Tibial nerve (tissue), 4 donors: ENCODE measurements around the gene PADI6. TPM values are rescaled to one million over a fixed set of nuclear protein-coding genes. Genes with fewer than 3 reads are reported as not detected.
A peak's percentile ranks its signal among the peaks of the same experiment; 100 is the strongest.

Experiments used
- DNase-seq, 2 donors: peaks; one replicate each; pipeline ENCODE4 v3.0.0-alpha.2; 2019; ENCODE audit warnings: low spot score in 2 of 2
- H3K27ac ChIP-seq, 4 donors: fragments of 200-600 bp; sonication (generic) in 3 of 4; one replicate each; pipeline ENCODE4 v1.5.1; 2017 to 2019; ENCODE audit warnings: mild to moderate bottlenecking in 1 of 4
- H3K27me3 ChIP-seq, 2 donors: fragments of 200-600 bp; sonication (generic) in 1 of 2; one replicate each; pipeline versions ENCODE4 v1.5.1 to v1.6.0; 2017 to 2019
- H3K36me3 ChIP-seq, 3 donors: fragments of 200-600 bp; sonication (generic); one replicate each; pipeline ENCODE4 v1.5.1; 2018 to 2019
- H3K4me1 ChIP-seq, 4 donors: fragments of 200-600 bp; sonication (generic) in 3 of 4; one replicate each; pipeline ENCODE4 v1.5.1; 2017 to 2019
- H3K4me3 ChIP-seq, 4 donors: fragments of 200-600 bp; sonication (generic) in 3 of 4; one replicate each; pipeline ENCODE4 v1.5.1; 2017 to 2019; ENCODE audit warnings: mild to moderate bottlenecking in 1 of 4, moderate library complexity in 1 of 4
- H3K9me3 ChIP-seq, 4 donors: fragments of 200-600 bp; sonication (generic) in 3 of 4; one replicate each; pipeline ENCODE4 v1.5.1; 2017 to 2019
- EP300 ChIP-seq, 2 donors: sonication (generic); formaldehyde crosslinking; IDR thresholded peaks; one replicate each; pipeline ENCODE4 v1.6.1; 2017; ENCODE audit warnings: antibody characterized with exemption in 2 of 2, mild to moderate bottlenecking in 1 of 2
- POLR2A ChIP-seq, 2 donors: fragments of 450-650 bp; IDR thresholded peaks; one replicate each; pipeline ENCODE4 v1.6.1; 2017; ENCODE audit warnings: antibody characterized with exemption in 2 of 2, mild to moderate bottlenecking in 2 of 2, moderate library complexity in 2 of 2
- WGBS, 2 donors: methylation state at CpG; one replicate each; pipeline ENCODE4 v1.1.5; 2018; 5-methylcytosine and 5-hydroxymethylcytosine counted together
- total RNA-seq, 4 donors: library from RNA; depleted of rRNA; stranded (reverse); fragments of >200 nt; gene quantifications; one replicate each; pipeline ENCODE4 v1.1.0, GENCODE V29; 2016
- TF ChIP-seq, protein P1 (sequence below), 5 experiments: fragments of 200-600 bp in 3 of 5; fragments of 450-650 bp in 2 of 5; sonication (generic) in 3 of 5; IDR thresholded peaks; one replicate each; pipeline ENCODE4 v1.5.1; 2016 to 2019; ENCODE audit warnings: antibody characterized with exemption in 5 of 5, mild to moderate bottlenecking in 3 of 5, moderate library complexity in 2 of 5

Gene PADI6
- total RNA-seq, 4 donors from 2014 or later = not detected

DNA sequence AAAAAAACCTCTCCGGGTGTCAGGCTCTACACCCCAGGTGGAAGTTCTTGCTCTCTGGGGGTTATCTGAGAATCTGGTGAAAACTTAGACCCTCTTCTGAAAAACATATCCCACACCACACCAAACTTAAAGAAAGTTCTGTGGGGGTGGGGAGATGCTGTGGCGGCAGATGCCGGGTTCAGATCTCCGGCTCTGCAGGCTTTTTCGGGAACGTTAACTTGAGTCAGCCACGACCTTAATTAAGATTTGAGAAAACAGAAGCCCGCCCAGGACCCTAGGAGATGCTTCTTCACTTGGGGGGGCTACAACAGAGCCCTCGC, 65.2 kb downstream of the PADI6 start:
- peak overlapping the region; percentile 52 to 69 (median 60) for H3K4me3 ChIP-seq
- H3K27me3 ChIP-seq = no peaks in the 10 kb centered on the region
- H3K4me1 ChIP-seq = peaks cover 0 to 46% (median 11%) of the 10 kb centered on the region in 4 donors
- 1% methylated on average over 6 to 9 of the region's 9 CpGs for WGBS, 2 donors
- no peak for DNase-seq
- H3K27ac ChIP-seq = peak overlapping the region; percentile 49 to 81 (median 76)
- peaks cover 0 to 30% (median 0%) of the 10 kb centered on the region in 3 donors for H3K36me3 ChIP-seq
- no peak for TF ChIP-seq EP300 (IDR thresholded peaks at IDR 0.05)
- no peak for TF ChIP-seq POLR2A (IDR thresholded peaks at IDR 0.05)
- TF ChIP-seq, protein P1, sequence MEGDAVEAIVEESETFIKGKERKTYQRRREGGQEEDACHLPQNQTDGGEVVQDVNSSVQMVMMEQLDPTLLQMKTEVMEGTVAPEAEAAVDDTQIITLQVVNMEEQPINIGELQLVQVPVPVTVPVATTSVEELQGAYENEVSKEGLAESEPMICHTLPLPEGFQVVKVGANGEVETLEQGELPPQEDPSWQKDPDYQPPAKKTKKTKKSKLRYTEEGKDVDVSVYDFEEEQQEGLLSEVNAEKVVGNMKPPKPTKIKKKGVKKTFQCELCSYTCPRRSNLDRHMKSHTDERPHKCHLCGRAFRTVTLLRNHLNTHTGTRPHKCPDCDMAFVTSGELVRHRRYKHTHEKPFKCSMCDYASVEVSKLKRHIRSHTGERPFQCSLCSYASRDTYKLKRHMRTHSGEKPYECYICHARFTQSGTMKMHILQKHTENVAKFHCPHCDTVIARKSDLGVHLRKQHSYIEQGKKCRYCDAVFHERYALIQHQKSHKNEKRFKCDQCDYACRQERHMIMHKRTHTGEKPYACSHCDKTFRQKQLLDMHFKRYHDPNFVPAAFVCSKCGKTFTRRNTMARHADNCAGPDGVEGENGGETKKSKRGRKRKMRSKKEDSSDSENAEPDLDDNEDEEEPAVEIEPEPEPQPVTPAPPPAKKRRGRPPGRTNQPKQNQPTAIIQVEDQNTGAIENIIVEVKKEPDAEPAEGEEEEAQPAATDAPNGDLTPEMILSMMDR (IDR thresholded peaks at IDR 0.05) = no peak
- no peaks in the 10 kb centered on the region for H3K9me3 ChIP-seq

DNA sequence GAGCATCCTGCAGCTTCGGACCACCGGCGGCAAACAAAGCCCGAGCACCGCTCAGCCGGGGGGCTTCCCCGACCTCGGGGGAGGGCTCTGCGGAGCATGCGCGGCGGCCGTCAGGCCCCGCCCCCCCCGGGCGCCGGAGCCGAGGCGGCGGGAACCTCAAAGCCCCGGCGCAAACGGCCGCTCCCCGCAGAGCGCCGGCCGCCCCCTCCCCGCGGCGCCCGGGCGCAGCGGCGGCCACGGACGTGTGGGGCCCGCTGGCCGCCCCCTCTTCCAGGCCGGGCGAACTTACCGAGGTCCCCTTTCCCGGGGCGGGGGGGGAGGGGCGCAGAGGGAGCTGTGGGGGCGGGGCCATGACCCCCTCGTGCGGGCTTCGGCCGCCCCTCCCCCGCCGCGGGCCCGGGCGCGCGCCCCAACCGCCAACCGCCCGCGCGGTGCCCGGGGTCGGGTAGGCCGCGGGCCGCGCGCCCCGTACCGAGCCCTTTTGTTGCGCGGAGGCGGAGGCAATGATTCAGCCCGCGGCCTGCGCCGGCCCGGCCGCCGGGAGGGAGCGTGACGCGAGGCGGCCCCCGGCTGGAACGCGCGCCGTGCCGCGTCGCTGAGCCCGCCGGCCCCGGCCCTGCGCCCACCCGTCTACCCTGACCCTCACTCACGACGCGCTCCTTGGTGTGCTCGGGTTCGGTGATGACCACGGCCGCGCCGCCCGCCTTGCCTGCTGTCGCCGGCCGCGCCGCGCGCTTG, 65.8 kb downstream of the PADI6 start:
- no peak for DNase-seq
- Histone ChIP-seq H3K9me3 (no peaks in the 10 kb centered on the region), H3K4me3 (peak overlapping the region; percentile 52 to 69 (median 60)), H3K36me3 (peaks cover 0 to 25% (median 0%) of the 10 kb centered on the region in 3 donors), H3K27me3 (no peaks in the 10 kb centered on the region), H3K4me1 (peaks cover 0 to 42% (median 11%) of the 10 kb centered on the region in 4 donors), H3K27ac (peak overlapping the region; percentile 49 to 83 (median 79))
- WGBS, 2 donors = 0% methylated on average over 5 to 11 of the region's 115 CpGs
- TF ChIP-seq, protein P1 (IDR thresholded peaks at IDR 0.05) = peak in 1 of 5 experiments; percentile 9
- TF ChIP-seq EP300 (IDR thresholded peaks at IDR 0.05) = no peak

DNA sequence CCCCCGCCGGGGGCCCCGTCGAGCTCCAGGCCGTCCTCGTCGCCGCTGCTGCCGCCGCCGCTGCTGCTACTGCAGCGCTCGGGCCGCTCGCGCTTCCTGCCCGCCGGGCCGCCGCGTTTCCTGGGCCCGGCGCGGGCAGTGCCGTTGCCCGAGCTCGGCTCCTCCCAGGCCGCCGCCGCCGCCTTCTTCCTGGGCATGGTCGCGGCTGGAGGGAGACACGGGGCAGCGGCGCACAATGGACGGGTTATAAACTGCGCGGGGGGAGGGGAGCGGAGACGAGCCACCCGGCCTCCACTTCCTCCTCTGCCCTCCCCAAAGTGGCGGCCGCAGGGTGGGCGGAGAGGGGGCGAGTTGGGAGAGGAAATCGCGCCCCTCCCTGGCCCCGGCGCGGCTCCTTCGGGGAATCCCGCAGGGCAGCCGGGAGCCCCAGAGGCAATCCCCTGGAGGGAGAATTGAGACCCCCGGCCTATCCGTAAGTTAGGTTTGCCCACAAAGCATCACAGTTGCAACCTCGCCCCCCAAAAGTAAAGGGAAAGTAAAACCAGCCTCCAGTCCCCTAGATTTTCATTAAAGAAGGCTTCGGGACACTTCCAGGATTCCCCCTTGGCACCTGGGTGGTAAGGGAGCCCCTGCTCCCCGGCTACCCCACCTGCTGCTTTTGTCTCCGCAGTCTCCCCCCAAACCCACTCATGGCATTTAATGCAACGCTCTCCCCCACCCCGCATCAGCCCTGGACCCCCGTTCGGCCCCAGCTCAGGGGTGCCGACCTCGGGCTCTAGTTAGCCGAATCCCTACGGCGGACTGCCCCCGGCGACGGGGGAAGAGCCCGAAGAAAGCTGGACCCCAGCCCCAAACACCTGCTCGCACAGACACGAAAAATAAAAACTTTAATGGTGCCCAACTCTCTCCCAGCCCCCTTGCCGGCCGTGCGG, 66.6 kb downstream of the PADI6 start:
- Histone ChIP-seq H3K27me3 (no peaks in the 10 kb centered on the region), H3K9me3 (no peaks in the 10 kb centered on the region), H3K4me3 (peak overlapping the region; percentile 55 to 69 (median 66)), H3K4me1 (peaks cover 0 to 42% (median 11%) of the 10 kb centered on the region in 4 donors), H3K36me3 (peaks cover 0 to 17% (median 0%) of the 10 kb centered on the region in 3 donors), H3K27ac (peak overlapping the region; percentile 49 to 83 (median 79))
- DNase-seq = peak; percentile 43 to 45
- WGBS, 2 donors = 1% methylated on average over 40 to 51 of the region's 78 CpGs
- TF ChIP-seq POLR2A (IDR thresholded peaks at IDR 0.05) (no peak), EP300 (IDR thresholded peaks at IDR 0.05) (peak in 1 of 2 donors; percentile 34)
- TF ChIP-seq, protein P1 (IDR thresholded peaks at IDR 0.05) = no peak

DNA sequence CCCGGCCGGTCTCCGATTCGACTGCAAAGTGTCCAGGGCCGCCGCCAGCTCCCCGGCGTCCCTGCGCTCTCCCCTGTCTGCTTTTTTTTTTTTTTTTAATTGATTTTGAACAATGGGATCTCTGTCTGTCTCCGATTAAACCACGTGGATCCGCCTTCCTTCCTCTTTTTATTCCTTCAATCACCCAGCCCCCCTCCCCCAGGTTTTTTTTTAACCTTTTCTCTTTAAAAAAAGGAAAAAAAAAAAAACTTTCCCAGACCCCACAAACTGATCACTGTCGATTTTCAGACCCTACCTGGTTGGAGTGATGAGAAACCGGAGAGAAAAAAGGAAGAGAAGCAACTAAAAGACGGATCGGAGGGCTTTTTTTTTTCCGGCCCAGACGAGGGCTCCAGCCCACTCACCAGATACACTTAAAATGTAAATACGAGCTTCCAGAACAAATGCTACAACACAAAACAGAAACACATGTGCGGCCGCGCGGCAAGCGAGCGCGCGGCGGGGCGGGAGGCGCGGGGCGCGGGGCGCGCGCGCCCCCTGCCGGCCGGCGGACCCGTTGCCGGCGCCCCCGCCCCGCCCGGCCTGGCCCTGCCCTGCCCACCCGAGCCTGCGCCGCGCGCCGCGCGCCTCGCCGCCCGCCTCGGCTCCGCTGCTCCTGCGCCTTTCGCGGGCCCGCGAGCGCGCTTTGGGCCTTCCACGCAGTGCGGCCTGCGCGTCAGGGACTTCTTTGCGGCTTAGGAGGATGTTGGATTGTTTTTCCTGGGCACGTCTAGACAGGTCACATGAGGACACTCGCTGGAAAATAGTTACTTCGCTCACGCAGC, 67.5 kb downstream of the PADI6 start, which contains the start of gene RCC2:
TSS of gene RCC2 (minus strand) at position 428 of the 824 bp plus-strand sequence. CDS start 1,163 bp downstream, outside the sequence.
- Histone ChIP-seq H3K27ac (peak within 1 kb of the TSS; percentile 49 to 83 (median 79)), H3K4me1 (peaks cover 0 to 37% (median 11%) of the 10 kb centered on the region in 4 donors), H3K27me3 (no peaks in the 10 kb centered on the region), H3K9me3 (no peaks in the 10 kb centered on the region), H3K4me3 (peak within 1 kb of the TSS; percentile 55 to 69 (median 66)), H3K36me3 (peaks cover 0 to 11% (median 0%) of the 10 kb centered on the region in 3 donors)
- TF ChIP-seq EP300 (IDR thresholded peaks at IDR 0.05) = peak in 1 of 2 donors; percentile 13
- no peak for TF ChIP-seq POLR2A (IDR thresholded peaks at IDR 0.05)
- TF ChIP-seq, protein P1 (IDR thresholded peaks at IDR 0.05) = peak in 4 of 5 experiments; percentile 5 to 40 (median 32)
- 0 to 1% methylated on average over 54 to 74 of the region's 75 CpGs for WGBS, 2 donors
- peak in 1 of 2 donors; percentile 22 for DNase-seq
